CD14-positive monocyte (primary cell): ENCODE results near the gene PDE4B. TPM values are rescaled to one million over a fixed set of nuclear protein-coding genes. Genes with fewer than 3 reads are reported as not detected.

Experiments
- DNase-seq, 3 donors: peaks; one replicate each; pipeline ENCODE4 v3.0.0-alpha.2; 2011 to 2022
- H2AFZ ChIP-seq: 2 replicates; pipeline ENCODE4 v1.6.0; 2012; ENCODE audit warnings: mild to moderate bottlenecking, low read depth, low read length, inconsistent platforms; ENCODE audit not compliant: insufficient read depth, poor library complexity, severe bottlenecking
- H3K27ac ChIP-seq, 2 donors: 1 replicate in 1 of 2; 2 replicates in 1 of 2; pipeline ENCODE4 v1.5.1; 2012 to 2013; ENCODE audit warnings: low read length in 2 of 2, control low read depth in 1 of 2, inconsistent platforms in 1 of 2, low read depth in 1 of 2, mild to moderate bottlenecking in 1 of 2
- H3K27me3 ChIP-seq, 2 donors: one replicate each; pipeline versions ENCODE4 v1.6.0 to v1.6.1; 2011 to 2013; ENCODE audit warnings: low read length in 2 of 2; ENCODE audit not compliant: control insufficient read depth in 2 of 2, insufficient read depth in 2 of 2
- H3K36me3 ChIP-seq, 2 donors: replicated peaks in 1 of 2; 1 replicate in 1 of 2; 2 replicates in 1 of 2; pipeline versions ENCODE4 v1.5.1 to v1.6.1; 2012 to 2013; ENCODE audit warnings: low read length in 2 of 2, control low read depth in 1 of 2, inconsistent platforms in 1 of 2, mild to moderate bottlenecking in 1 of 2; ENCODE audit not compliant: insufficient read depth in 2 of 2, control insufficient read depth in 1 of 2
- H3K4me1 ChIP-seq, 2 donors: 1 replicate in 1 of 2; 2 replicates in 1 of 2; pipeline versions ENCODE4 v1.5.1 to v1.6.1; 2012 to 2013; ENCODE audit warnings: low read length in 2 of 2, control low read depth in 1 of 2, inconsistent platforms in 1 of 2, mild to moderate bottlenecking in 1 of 2, moderate library complexity in 1 of 2; ENCODE audit not compliant: insufficient read depth in 2 of 2, control insufficient read depth in 1 of 2
- H3K4me2 ChIP-seq: replicated peaks from 2 replicates; pipeline ENCODE3; 2012; ENCODE audit warnings: low read length, moderate library complexity, mild to moderate bottlenecking; ENCODE audit not compliant: poor library complexity, severe bottlenecking; ENCODE audit errors: extremely low read depth
- H3K4me3 ChIP-seq, 3 experiments: fragments of 200-600 bp in 1 of 3; sonication (generic) in 1 of 3; replicated peaks in 1 of 3; 1 replicate in 2 of 3; 2 replicates in 1 of 3; pipeline ENCODE4 v1.5.1; 2011 to 2013; ENCODE audit warnings: low read length in 3 of 3, mild to moderate bottlenecking in 3 of 3, control low read depth in 2 of 3, low read depth in 2 of 3, inconsistent platforms in 1 of 3, moderate library complexity in 1 of 3
- H3K79me2 ChIP-seq: 2 replicates; pipeline ENCODE4 v1.6.0; 2012; ENCODE audit warnings: mild to moderate bottlenecking, control low read depth, inconsistent platforms, low read length, moderate library complexity; ENCODE audit not compliant: insufficient read depth
- H3K9ac ChIP-seq: 2 replicates; pipeline ENCODE4 v1.6.0; 2017; ENCODE audit warnings: low read length, mild to moderate bottlenecking; ENCODE audit not compliant: insufficient read depth, poor library complexity, severe bottlenecking
- H3K9me3 ChIP-seq, 2 donors: replicated peaks in 1 of 2; 1 replicate in 1 of 2; 2 replicates in 1 of 2; pipeline versions ENCODE4 v1.5.1 to v1.6.1; 2012 to 2013; ENCODE audit warnings: low read length in 2 of 2, control low read depth in 1 of 2; ENCODE audit not compliant: control insufficient read depth in 1 of 2, insufficient read depth in 1 of 2
- H4K20me1 ChIP-seq: 2 replicates; pipeline ENCODE4 v1.6.0; 2012; ENCODE audit warnings: mild to moderate bottlenecking, low read length, control low read depth, moderate library complexity; ENCODE audit not compliant: insufficient read depth
- H3K27ac Mint-ChIP-seq, 7 donors: one replicate each; pipeline ENCODE4 v1.8.0; 2020; ENCODE audit warnings: mild to moderate bottlenecking in 7 of 7, mixed read lengths in 7 of 7, moderate library complexity in 6 of 7, inconsistent platforms in 2 of 7
- H3K27me3 Mint-ChIP-seq, 3 donors: one replicate each; pipeline ENCODE4 v1.8.0; 2021 to 2022; ENCODE audit warnings: low read depth in 3 of 3, mild to moderate bottlenecking in 3 of 3, mixed read lengths in 3 of 3, moderate library complexity in 3 of 3, inconsistent platforms in 1 of 3
- H3K36me3 Mint-ChIP-seq, 2 donors: one replicate each; pipeline ENCODE4 v1.8.0; 2020; ENCODE audit warnings: mixed read lengths in 2 of 2, inconsistent platforms in 1 of 2, mild to moderate bottlenecking in 1 of 2
- H3K4me1 Mint-ChIP-seq: one replicate; pipeline ENCODE4 v1.8.0; 2020; ENCODE audit warnings: mild to moderate bottlenecking, mixed read lengths
- H3K4me3 Mint-ChIP-seq, 2 donors: one replicate each; pipeline ENCODE4 v1.8.0; 2020; ENCODE audit warnings: mild to moderate bottlenecking in 2 of 2, mixed read lengths in 2 of 2, moderate library complexity in 1 of 2
- H3K9me3 Mint-ChIP-seq, 7 donors: one replicate each; pipeline ENCODE4 v1.8.0; 2020 to 2022; ENCODE audit warnings: mixed read lengths in 7 of 7, mild to moderate bottlenecking in 6 of 7, moderate library complexity in 6 of 7, inconsistent platforms in 2 of 7
- CTCF ChIP-seq: fragments of 200-600 bp; IDR thresholded peaks from one replicate; pipeline ENCODE4 v1.8.0; 2022; ENCODE audit warnings: antibody characterized with exemption, mild to moderate bottlenecking
- WGBS: methylation state at CpG from one replicate; pipeline ENCODE4 v1.1.5; 2013; ENCODE audit warnings: missing lambda C conversion rate; ENCODE audit not compliant: insufficient coverage; 5-methylcytosine and 5-hydroxymethylcytosine counted together
- intact Hi-C, 2 donors: fragments of 100-400 bp; cut with micrococcal nuclease; formaldehyde crosslinking; loops; one replicate each; pipeline versions ENCODE4 v1.15.0 to v1.15.1; 2023
- polyA plus RNA-seq, 3 donors: library from polyadenylated mRNA; depleted of rRNA in 1 of 3; unstranded in 2 of 3; stranded (reverse) in 1 of 3; fragments of 300-500 nt in 2 of 3; fragments of >200 nt in 1 of 3; fragmentation: Illumina TruSeq in 2 of 3; gene quantifications; 1 replicate in 2 of 3; 2 replicates in 1 of 3; pipeline ENCODE4 v1.2.3, GENCODE V29; 2012 to 2021

The PDE4B gene
- polyA plus RNA-seq, 3 donors: 17.2 to 52.8 (median 25.2) TPM

- Histone ChIP-seq H3K27ac (no peak overlapping the region), H3K4me3 (no peak overlapping the region), H3K36me3 (no peaks in the 10 kb centered on the region), H3K4me2 (no peak overlapping the region), H2AFZ (no peak overlapping the region), H3K27me3 (no peaks in the 10 kb centered on the region), H3K79me2 (no peaks in the 10 kb centered on the region), H4K20me1 (no peaks in the 10 kb centered on the region), H3K9me3 (no peaks in the 10 kb centered on the region), H3K9ac (no peak overlapping the region), H3K4me1 (peaks cover 5% of the 10 kb centered on the region in 2 donors)
- Mint-ChIP-seq H3K36me3 (no peaks in the 10 kb centered on the region), H3K4me1 (peaks cover 5% of the 10 kb centered on the region), H3K27me3 (peaks cover 0 to 2% (median 0%) of the 10 kb centered on the region in 3 donors), H3K4me3 (no peak overlapping the region), H3K27ac (no peak overlapping the region), H3K9me3 (peaks cover 0 to 5% (median 0%) of the 10 kb centered on the region in 7 donors)
- intact Hi-C loops: no loop called here
- TF ChIP-seq CTCF: no peak
- no peak for DNase-seq
- 100% methylated on average over 5 of the region's 7 CpGs for WGBS
These were observed 48.0 kb downstream of the PDE4B start for GRCh38 chr1:65840683-65841082.

- Histone ChIP-seq H3K9ac (no peak overlapping the region), H3K27me3 (no peaks in the 10 kb centered on the region), H3K27ac (no peak overlapping the region), H3K36me3 (no peaks in the 10 kb centered on the region), H3K9me3 (peaks cover 0 to 2% of the 10 kb centered on the region in 2 donors), H2AFZ (no peak overlapping the region), H3K4me3 (no peak overlapping the region), H3K4me2 (no peak overlapping the region), H4K20me1 (no peaks in the 10 kb centered on the region), H3K4me1 (peaks cover 10 to 11% of the 10 kb centered on the region in 2 donors), H3K79me2 (no peaks in the 10 kb centered on the region)
- Mint-ChIP-seq H3K27ac (no peak overlapping the region), H3K9me3 (peaks cover 1 to 18% (median 7%) of the 10 kb centered on the region in 7 donors), H3K4me1 (peaks cover 10% of the 10 kb centered on the region), H3K4me3 (no peak overlapping the region), H3K36me3 (no peaks in the 10 kb centered on the region), H3K27me3 (no peaks in the 10 kb centered on the region)
- TF ChIP-seq CTCF: no peak
- no CpG with 5 or more reads among the region's 4 CpGs for WGBS
- DNase-seq: no peak
- intact Hi-C loops: no loop called here
These were observed 51.6 kb downstream of the PDE4B start for GRCh38 chr1:65844296-65844695.
